HL-60 (cell line): ENCODE data around the gene POLR1A.
A peak's percentile ranks its signal among the peaks of the same experiment; 100 is the strongest.

ENCODE experiments used
- DNase-seq, 2 experiments: peaks; one replicate each; pipeline ENCODE4 v3.0.0-alpha.2; 2010 to 2020; ENCODE audit warnings: low read depth in 1 of 2, low spot score in 1 of 2
- H3K27ac ChIP-seq: fragments of 250-450 bp; sonication (Bioruptor Pico); replicated peaks from 2 replicates; pipeline ENCODE4 v1.5.1; 2020; ENCODE audit warnings: mild to moderate bottlenecking, moderate library complexity
- H3K27me3 ChIP-seq: fragments of 250-450 bp; sonication (Bioruptor Pico); 2 replicates; pipeline ENCODE4 v1.5.1; 2021; ENCODE audit warnings: mild to moderate bottlenecking, moderate library complexity; ENCODE audit not compliant: insufficient read depth, poor library complexity, severe bottlenecking
- H3K4me3 ChIP-seq: replicated peaks from 2 replicates; pipeline ENCODE4 v1.5.1; 2011; ENCODE audit warnings: mild to moderate bottlenecking, control low read depth, low read length; ENCODE audit not compliant: insufficient read depth
- CTCF ChIP-seq: IDR thresholded peaks from one replicate; pipeline ENCODE4 v1.5.1; 2011; ENCODE audit warnings: low read length, control low read depth, inconsistent platforms; ENCODE audit not compliant: insufficient read depth
- GABPA ChIP-seq: IDR thresholded peaks from 2 replicates; pipeline ENCODE4 v1.6.1; 2012; ENCODE audit warnings: low read depth
- POLR2AphosphoS5 ChIP-seq: IDR thresholded peaks from 2 replicates; pipeline ENCODE4 v1.6.1; 2012; ENCODE audit warnings: low read depth
- REST ChIP-seq: IDR thresholded peaks from 2 replicates; pipeline ENCODE4 v1.6.1; 2012; ENCODE audit warnings: low read depth; ENCODE audit not compliant: insufficient replicate concordance
- SPI1 ChIP-seq: IDR thresholded peaks from 2 replicates; pipeline ENCODE4 v1.6.1; 2012; ENCODE audit warnings: low read depth, mild to moderate bottlenecking, borderline replicate concordance

Gene POLR1A

GRCh38 chr2:86025229-86025820 lies 80.4 kb downstream of the POLR1A start:
- H3K27me3 ChIP-seq = no peaks in the 10 kb centered on the region
- no peak overlapping the region for H3K27ac ChIP-seq
- H3K4me3 ChIP-seq = no peak overlapping the region
- no peak for TF ChIP-seq CTCF
- DNase-seq = no peak

GRCh38 chr2:86023366-86023712 lies 82.3 kb downstream of the POLR1A start:
- H3K27ac ChIP-seq = no peak overlapping the region
- no peaks in the 10 kb centered on the region for H3K27me3 ChIP-seq
- no peak overlapping the region for H3K4me3 ChIP-seq
- TF ChIP-seq POLR2AphosphoS5 (no peak), SPI1 (no peak), REST (no peak)
- DNase-seq = no peak

GRCh38 chr2:86022661-86023365 lies 82.9 kb downstream of the POLR1A start:
- Histone ChIP-seq H3K27me3 (no peaks in the 10 kb centered on the region), H3K4me3 (no peak overlapping the region), H3K27ac (no peak overlapping the region)
- TF ChIP-seq CTCF (no peak), POLR2AphosphoS5 (no peak), SPI1 (no peak), GABPA (no peak), REST (no peak)
- no peak for DNase-seq

GRCh38 chr2:86021396-86022378 lies 84.0 kb downstream of the POLR1A start:
- TF ChIP-seq GABPA (no peak), POLR2AphosphoS5 (peak; percentile 45; the same call in 1 of the 2 replicates)
- H3K27ac ChIP-seq = no peak overlapping the region
- no peak for DNase-seq

More at GRCh38 chr2:86021396-86022378, 84.0 kb downstream of the POLR1A start:
- Histone ChIP-seq H3K27me3 (no peaks in the 10 kb centered on the region), H3K4me3 (no peak overlapping the region)
